Fibroblast of pulmonary artery (primary cell): ENCODE data around the gene TTLL11.

Experiments used
- DNase-seq: peaks from one replicate; pipeline ENCODE4 v3.0.0-alpha.2; 2010; ENCODE audit warnings: low read depth
- H3K4me3 ChIP-seq: replicated peaks from 2 replicates; pipeline ENCODE4 v1.5.1; 2011; ENCODE audit warnings: low read depth, mild to moderate bottlenecking, control low read depth, low read length, moderate library complexity
- CTCF ChIP-seq: IDR thresholded peaks from 2 replicates; pipeline ENCODE4 v1.5.1; 2011; ENCODE audit warnings: mild to moderate bottlenecking, control low read depth, low read length, inconsistent platforms; ENCODE audit errors: missing control alignments

The TTLL11 gene

GRCh38 chr9:121813519-121814210 lies 279.4 kb downstream of the TTLL11 start:
- H3K4me3 ChIP-seq: no peak overlapping the region
- DNase-seq: no peak
- no peak for TF ChIP-seq CTCF

GRCh38 chr9:121812159-121812735 lies 280.9 kb downstream of the TTLL11 start:
- no peak for TF ChIP-seq CTCF
- H3K4me3 ChIP-seq: no peak overlapping the region

GRCh38 chr9:121811751-121812150 lies 281.4 kb downstream of the TTLL11 start:
- no peak for DNase-seq
- no peak for TF ChIP-seq CTCF
- H3K4me3 ChIP-seq: no peak overlapping the region

More at GRCh38 chr9:121812159-121812735, 280.9 kb downstream of the TTLL11 start:
- no peak for DNase-seq

- DNase-seq: no peak
- H3K4me3 ChIP-seq: no peak overlapping the region
- TF ChIP-seq CTCF: no peak
Measured at GRCh38 chr9:121811140-121811539, 282.0 kb downstream of the TTLL11 start.

GRCh38 chr9:121810489-121810888 lies 282.6 kb downstream of the TTLL11 start:
- no peak overlapping the region for H3K4me3 ChIP-seq
- no peak for TF ChIP-seq CTCF
- DNase-seq: no peak

GRCh38 chr9:121809356-121810050 lies 283.6 kb downstream of the TTLL11 start:
- no peak for TF ChIP-seq CTCF
- no peak overlapping the region for H3K4me3 ChIP-seq
- DNase-seq: no peak
